Stomach (tissue), 4 donors: ENCODE data around the gene THADA.

ENCODE experiments used
- POLR2A ChIP-seq, 4 donors: fragments of 450-650 bp; IDR thresholded peaks; one replicate each; pipeline ENCODE4 v1.6.1; 2016; ENCODE audit warnings: antibody characterized with exemption in 4 of 4, control low read depth in 2 of 4, mild to moderate bottlenecking in 1 of 4, moderate library complexity in 1 of 4
- POLR2AphosphoS5 ChIP-seq, 3 donors: sonication (generic); formaldehyde crosslinking; IDR thresholded peaks; one replicate each; pipeline ENCODE4 v1.6.1; 2016; ENCODE audit warnings: antibody characterized with exemption in 3 of 3
- TF ChIP-seq, protein P1 (sequence below), 7 experiments: fragments of 450-650 bp in 4 of 7; fragments of 200-600 bp in 3 of 7; sonication (generic) in 3 of 7; IDR thresholded peaks; one replicate each; pipeline ENCODE4 v1.5.1; 2016 to 2019; ENCODE audit warnings: antibody characterized with exemption in 7 of 7, control low read depth in 2 of 7, mild to moderate bottlenecking in 1 of 7

GRCh38 chr2:43397821-43398220, 198.0 kb downstream of the THADA start:
- TF ChIP-seq, protein P1, sequence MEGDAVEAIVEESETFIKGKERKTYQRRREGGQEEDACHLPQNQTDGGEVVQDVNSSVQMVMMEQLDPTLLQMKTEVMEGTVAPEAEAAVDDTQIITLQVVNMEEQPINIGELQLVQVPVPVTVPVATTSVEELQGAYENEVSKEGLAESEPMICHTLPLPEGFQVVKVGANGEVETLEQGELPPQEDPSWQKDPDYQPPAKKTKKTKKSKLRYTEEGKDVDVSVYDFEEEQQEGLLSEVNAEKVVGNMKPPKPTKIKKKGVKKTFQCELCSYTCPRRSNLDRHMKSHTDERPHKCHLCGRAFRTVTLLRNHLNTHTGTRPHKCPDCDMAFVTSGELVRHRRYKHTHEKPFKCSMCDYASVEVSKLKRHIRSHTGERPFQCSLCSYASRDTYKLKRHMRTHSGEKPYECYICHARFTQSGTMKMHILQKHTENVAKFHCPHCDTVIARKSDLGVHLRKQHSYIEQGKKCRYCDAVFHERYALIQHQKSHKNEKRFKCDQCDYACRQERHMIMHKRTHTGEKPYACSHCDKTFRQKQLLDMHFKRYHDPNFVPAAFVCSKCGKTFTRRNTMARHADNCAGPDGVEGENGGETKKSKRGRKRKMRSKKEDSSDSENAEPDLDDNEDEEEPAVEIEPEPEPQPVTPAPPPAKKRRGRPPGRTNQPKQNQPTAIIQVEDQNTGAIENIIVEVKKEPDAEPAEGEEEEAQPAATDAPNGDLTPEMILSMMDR (IDR thresholded peaks at IDR 0.05) = no peak
- TF ChIP-seq POLR2AphosphoS5 (IDR thresholded peaks at IDR 0.05) = no peak
- no peak for TF ChIP-seq POLR2A (IDR thresholded peaks at IDR 0.05)
